GM12878 (cell line): Measurements from ENCODE around the gene SCD5. TPM values are rescaled to one million over a fixed set of nuclear protein-coding genes. Genes with fewer than 3 reads are reported as not detected.

ENCODE experiments used
- ASH2L ChIP-seq: fragments of 300-600, 200-600 bp; sonication (generic); IDR thresholded peaks from 2 replicates; pipeline ENCODE4 v1.6.1; 2017; ENCODE audit warnings: low read depth, mild to moderate bottlenecking, borderline replicate concordance
- BHLHE40 ChIP-seq, 2 experiments: fragments of 450-650 bp in 1 of 2; IDR thresholded peaks; 2 replicates each; pipeline ENCODE4 v1.6.1; 2011 to 2017; ENCODE audit warnings: low read depth in 2 of 2, borderline replicate concordance in 1 of 2, improper control_type of control experiment in 1 of 2, low read length in 1 of 2, mild to moderate bottlenecking in 1 of 2
- EGR1 ChIP-seq, 2 experiments: IDR thresholded peaks; 1 replicate in 1 of 2; 2 replicates in 1 of 2; pipeline ENCODE4 v1.6.1; 2011 to 2012; ENCODE audit warnings: low read depth in 2 of 2, low read length in 2 of 2, borderline replicate concordance in 1 of 2, mild to moderate bottlenecking in 1 of 2, moderate library complexity in 1 of 2
- HDGF ChIP-seq: fragments of 450-650 bp; IDR thresholded peaks from 2 replicates; pipeline ENCODE4 v1.6.1; 2016; ENCODE audit warnings: antibody characterized with exemption
- NBN ChIP-seq: fragments of 450-650 bp; IDR thresholded peaks from 2 replicates; pipeline ENCODE4 v1.6.1; 2016
- NFYB ChIP-seq: IDR thresholded peaks from 2 replicates; pipeline ENCODE4 v1.6.1; 2011; ENCODE audit warnings: low read depth, mild to moderate bottlenecking, low read length, improper control_type of control experiment, moderate library complexity; ENCODE audit not compliant: insufficient read depth
- NR2F1 ChIP-seq: fragments of 450-650 bp; conservative IDR thresholded peaks from 2 replicates; pipeline ENCODE4 v1.6.1; 2017; ENCODE audit warnings: mild to moderate bottlenecking
- POU2F2 ChIP-seq: IDR thresholded peaks from 3 replicates; pipeline ENCODE4 v1.6.1; 2011; ENCODE audit warnings: low read depth, mild to moderate bottlenecking, low read length, borderline replicate concordance
- SRF ChIP-seq, 2 experiments: IDR thresholded peaks; 2 replicates each; pipeline ENCODE4 v1.6.1; 2011; ENCODE audit warnings: low read depth in 2 of 2, low read length in 2 of 2, mild to moderate bottlenecking in 1 of 2, moderate library complexity in 1 of 2
- polyA plus RNA-seq, 11 experiments: library from polyadenylated mRNA; depleted of rRNA in 4 of 11; unstranded in 6 of 11; stranded (reverse) in 5 of 11; fragments of >200 nt; fragmentation: Nextera tagmentation in 4 of 11; fragmentation: Illumina TruSeq in 1 of 11; extraction: Ambion mirVana in 4 of 11; extraction: Trizol in 1 of 11; gene quantifications; 1 replicate in 1 of 11; 2 replicates in 10 of 11; pipeline versions ENCODE4 v1.2.1 to v1.2.3, GENCODE V29; 2011 to 2016; ENCODE audit warnings: inconsistent platforms in 2 of 11, missing spikeins in 2 of 11, low read depth in 1 of 11
- total RNA-seq, 4 experiments: library from RNA; depleted of rRNA in 3 of 4; stranded (reverse); fragments of >200 nt in 3 of 4; fragmentation: Illumina TruSeq in 1 of 4; extraction: Trizol in 1 of 4; gene quantifications; 2 replicates each; pipeline versions ENCODE4 v1.2.1 to v1.2.3, GENCODE V29; 2013 to 2021
- TF ChIP-seq, protein P1 (sequence below): fragments of 450-650 bp; IDR thresholded peaks from 2 replicates; pipeline ENCODE4 v1.6.1; 2016; ENCODE audit warnings: mild to moderate bottlenecking
- TF ChIP-seq, protein P2 (sequence below), 3 experiments: IDR thresholded peaks in 2 of 3; conservative IDR thresholded peaks in 1 of 3; 2 replicates each; pipeline ENCODE4 v1.5.1; 2011; ENCODE audit warnings: low read depth in 3 of 3, low read length in 3 of 3, mild to moderate bottlenecking in 3 of 3, control low read depth in 2 of 3, moderate library complexity in 2 of 3, inconsistent platforms in 1 of 3, mixed read lengths in 1 of 3; ENCODE audit not compliant: control insufficient read depth in 2 of 3, insufficient read depth in 1 of 3; ENCODE audit errors: extremely low read depth in 1 of 3
- TF ChIP-seq, protein P3 (sequence below): IDR thresholded peaks from 2 replicates; pipeline ENCODE4 v1.6.1; 2011; ENCODE audit warnings: borderline replicate concordance, low read depth, mild to moderate bottlenecking, moderate library complexity, mixed read lengths, low read length; ENCODE audit not compliant: insufficient read depth; ENCODE audit errors: extremely low read length

SCD5 gene
- total and polyA plus RNA-seq, 10 of the 15 experiments (the other 5 are each of a cell fraction or from before 2014, with no cell fraction given) = 2.4 to 15.0 (median 4.2) TPM

DNA sequence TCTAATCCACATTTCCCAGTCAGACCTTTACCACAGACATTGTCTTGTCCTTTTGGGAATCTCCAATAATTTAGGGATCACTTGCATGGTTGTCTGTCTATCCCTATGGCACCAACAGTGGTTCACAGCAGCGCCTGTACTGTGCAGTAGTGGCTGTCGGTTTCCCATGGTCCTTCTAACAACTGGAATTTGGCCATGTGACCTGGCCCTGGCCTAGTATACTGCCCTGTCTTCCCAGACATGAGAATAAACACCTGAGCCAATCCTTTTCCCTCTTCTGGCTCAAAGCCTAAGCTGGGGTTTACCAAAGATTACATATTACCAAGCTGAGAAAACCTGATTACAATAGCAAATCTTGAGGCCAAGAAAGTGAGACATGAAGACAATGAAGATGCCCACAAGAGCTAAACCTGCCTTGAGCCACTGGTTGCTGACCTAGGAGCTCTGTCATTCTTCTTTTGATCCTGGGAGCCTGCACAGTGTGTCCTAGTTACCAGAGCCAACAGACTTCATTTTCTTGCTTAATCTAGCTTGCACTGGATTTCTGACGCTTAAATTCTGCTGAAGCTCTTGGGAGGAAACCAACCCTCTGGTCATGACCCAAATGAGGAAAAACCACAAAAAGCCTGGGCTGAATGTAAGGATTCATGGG is 92.1 kb downstream of the SCD5 start (continued):
- TF ChIP-seq, protein P1, sequence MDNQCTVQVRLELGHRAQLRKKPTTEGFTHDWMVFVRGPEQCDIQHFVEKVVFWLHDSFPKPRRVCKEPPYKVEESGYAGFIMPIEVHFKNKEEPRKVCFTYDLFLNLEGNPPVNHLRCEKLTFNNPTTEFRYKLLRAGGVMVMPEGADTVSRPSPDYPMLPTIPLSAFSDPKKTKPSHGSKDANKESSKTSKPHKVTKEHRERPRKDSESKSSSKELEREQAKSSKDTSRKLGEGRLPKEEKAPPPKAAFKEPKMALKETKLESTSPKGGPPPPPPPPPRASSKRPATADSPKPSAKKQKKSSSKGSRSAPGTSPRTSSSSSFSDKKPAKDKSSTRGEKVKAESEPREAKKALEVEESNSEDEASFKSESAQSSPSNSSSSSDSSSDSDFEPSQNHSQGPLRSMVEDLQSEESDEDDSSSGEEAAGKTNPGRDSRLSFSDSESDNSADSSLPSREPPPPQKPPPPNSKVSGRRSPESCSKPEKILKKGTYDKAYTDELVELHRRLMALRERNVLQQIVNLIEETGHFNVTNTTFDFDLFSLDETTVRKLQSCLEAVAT = no peak
- TF ChIP-seq POU2F2 = no peak
- no peak for TF ChIP-seq NFYB
- TF ChIP-seq NR2F1 = no peak
- TF ChIP-seq, protein P2, sequence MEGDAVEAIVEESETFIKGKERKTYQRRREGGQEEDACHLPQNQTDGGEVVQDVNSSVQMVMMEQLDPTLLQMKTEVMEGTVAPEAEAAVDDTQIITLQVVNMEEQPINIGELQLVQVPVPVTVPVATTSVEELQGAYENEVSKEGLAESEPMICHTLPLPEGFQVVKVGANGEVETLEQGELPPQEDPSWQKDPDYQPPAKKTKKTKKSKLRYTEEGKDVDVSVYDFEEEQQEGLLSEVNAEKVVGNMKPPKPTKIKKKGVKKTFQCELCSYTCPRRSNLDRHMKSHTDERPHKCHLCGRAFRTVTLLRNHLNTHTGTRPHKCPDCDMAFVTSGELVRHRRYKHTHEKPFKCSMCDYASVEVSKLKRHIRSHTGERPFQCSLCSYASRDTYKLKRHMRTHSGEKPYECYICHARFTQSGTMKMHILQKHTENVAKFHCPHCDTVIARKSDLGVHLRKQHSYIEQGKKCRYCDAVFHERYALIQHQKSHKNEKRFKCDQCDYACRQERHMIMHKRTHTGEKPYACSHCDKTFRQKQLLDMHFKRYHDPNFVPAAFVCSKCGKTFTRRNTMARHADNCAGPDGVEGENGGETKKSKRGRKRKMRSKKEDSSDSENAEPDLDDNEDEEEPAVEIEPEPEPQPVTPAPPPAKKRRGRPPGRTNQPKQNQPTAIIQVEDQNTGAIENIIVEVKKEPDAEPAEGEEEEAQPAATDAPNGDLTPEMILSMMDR (IDR thresholded peaks at IDR 0.05 in 2 of 3, conservative IDR thresholded peaks at IDR 0.05 in 1 of 3; ENCODE audit: control insufficient read depth in 2 of 3, extremely low read depth in 1 of 3, insufficient read depth in 1 of 3, low read depth in 3 of 3, low read length in 3 of 3) = no peak
- no peak for TF ChIP-seq EGR1 (IDR thresholded peaks at IDR 0.05; ENCODE audit: borderline replicate concordance in 1 of 2, low read depth in 2 of 2, low read length in 2 of 2)
- TF ChIP-seq ASH2L = no peak
- TF ChIP-seq, protein P3, sequence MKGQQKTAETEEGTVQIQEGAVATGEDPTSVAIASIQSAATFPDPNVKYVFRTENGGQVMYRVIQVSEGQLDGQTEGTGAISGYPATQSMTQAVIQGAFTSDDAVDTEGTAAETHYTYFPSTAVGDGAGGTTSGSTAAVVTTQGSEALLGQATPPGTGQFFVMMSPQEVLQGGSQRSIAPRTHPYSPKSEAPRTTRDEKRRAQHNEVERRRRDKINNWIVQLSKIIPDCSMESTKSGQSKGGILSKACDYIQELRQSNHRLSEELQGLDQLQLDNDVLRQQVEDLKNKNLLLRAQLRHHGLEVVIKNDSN = no peak
- TF ChIP-seq HDGF = no peak
- no peak for TF ChIP-seq NBN
- no peak for TF ChIP-seq SRF (IDR thresholded peaks at IDR 0.05; ENCODE audit: low read depth in 2 of 2, low read length in 2 of 2)
- TF ChIP-seq BHLHE40 (IDR thresholded peaks at IDR 0.05; ENCODE audit: borderline replicate concordance in 1 of 2, low read depth in 2 of 2, low read length in 1 of 2) = no peak
- TF ChIP-seq, all 136 proteins: peak for 0
